OCI-LY1 (cell line): ENCODE results near the gene ST3GAL3.

Experiments
- H2AFZ ChIP-seq: fragments of 200-600 bp; sonication (generic), shearing (Covaris generic); 2 replicates; pipeline ENCODE4 v1.6.0; 2014; ENCODE audit warnings: antibody characterized with exemption, mild to moderate bottlenecking, low read length
- H3F3A ChIP-seq: fragments of 200-600 bp; sonication (generic), shearing (Covaris generic); 2 replicates; pipeline ENCODE4 v1.6.0; 2014; ENCODE audit warnings: mild to moderate bottlenecking, antibody characterized with exemption, low read length, moderate library complexity; ENCODE audit not compliant: insufficient read depth
- H3K27ac ChIP-seq: fragments of 200-600 bp; sonication (generic); 2 replicates; pipeline ENCODE4 v1.5.1; 2014; ENCODE audit warnings: low read length, mixed run types, mild to moderate bottlenecking, low read depth; ENCODE audit not compliant: poor library complexity, severe bottlenecking
- H3K27me3 ChIP-seq: fragments of 200-600 bp; sonication (generic); 2 replicates; pipeline ENCODE4 v1.6.0; 2014; ENCODE audit warnings: antibody characterized with exemption, mild to moderate bottlenecking, low read length, moderate library complexity; ENCODE audit not compliant: insufficient read depth
- H3K36me3 ChIP-seq: fragments of 200-600 bp; sonication (generic); 2 replicates; pipeline ENCODE4 v1.6.1; 2014; ENCODE audit warnings: mild to moderate bottlenecking, antibody characterized with exemption, low read length, moderate library complexity, mixed read lengths; ENCODE audit not compliant: insufficient read depth
- H3K4me1 ChIP-seq: fragments of 200-600 bp; sonication (generic); 2 replicates; pipeline ENCODE4 v1.5.1; 2014; ENCODE audit warnings: mild to moderate bottlenecking, low read length, moderate library complexity; ENCODE audit not compliant: insufficient read depth, severe bottlenecking
- H3K4me2 ChIP-seq: fragments of 200-600 bp; sonication (generic), shearing (Covaris generic); 2 replicates; pipeline ENCODE4 v1.6.1; 2014; ENCODE audit warnings: low read length
- H3K4me3 ChIP-seq: fragments of 200-600 bp; sonication (generic); 2 replicates; pipeline ENCODE4 v1.5.1; 2014; ENCODE audit warnings: low read length, low read depth, mild to moderate bottlenecking, mixed read lengths; ENCODE audit not compliant: poor library complexity, severe bottlenecking
- H3K79me2 ChIP-seq: fragments of 200-600 bp; shearing (Covaris generic); 2 replicates; pipeline ENCODE4 v1.6.1; 2016; ENCODE audit warnings: mixed run types, low read length, mixed read lengths; ENCODE audit not compliant: insufficient read depth
- H3K9ac ChIP-seq: fragments of 200-600 bp; sonication (generic), shearing (Covaris generic); 2 replicates; pipeline ENCODE4 v1.6.1; 2014; ENCODE audit warnings: mild to moderate bottlenecking, low read length, mixed read lengths
- H3K9me2 ChIP-seq: fragments of 200-600 bp; sonication (generic), shearing (Covaris generic); 2 replicates; pipeline ENCODE4 v1.6.1; 2014; ENCODE audit warnings: low read depth, mild to moderate bottlenecking, low read length, mixed read lengths
- H3K9me3 ChIP-seq: fragments of 200-600 bp; shearing (Covaris generic); 2 replicates; pipeline ENCODE4 v1.6.1; 2014; ENCODE audit warnings: low read length, mixed read lengths
- H4K20me1 ChIP-seq: fragments of 200-600 bp; sonication (generic), shearing (Covaris generic); 2 replicates; pipeline ENCODE4 v1.6.0; 2016; ENCODE audit warnings: mild to moderate bottlenecking, low read length; ENCODE audit not compliant: insufficient read depth
- EZH2 ChIP-seq: fragments of 200-600 bp; sonication (generic), shearing (Covaris generic); IDR thresholded peaks from 2 replicates; pipeline ENCODE4 v1.8.0; 2017; ENCODE audit warnings: borderline replicate concordance, mixed run types, mild to moderate bottlenecking, antibody characterized with exemption, low read length, moderate library complexity, mixed read lengths
- TF ChIP-seq, protein P1 (sequence below): fragments of 200-600 bp; sonication (generic), shearing (Covaris generic); IDR thresholded peaks from 2 replicates; pipeline ENCODE4 v1.5.1; 2017; ENCODE audit warnings: mild to moderate bottlenecking, antibody characterized with exemption, low read length, moderate library complexity, mixed read lengths

The ST3GAL3 gene

DNA sequence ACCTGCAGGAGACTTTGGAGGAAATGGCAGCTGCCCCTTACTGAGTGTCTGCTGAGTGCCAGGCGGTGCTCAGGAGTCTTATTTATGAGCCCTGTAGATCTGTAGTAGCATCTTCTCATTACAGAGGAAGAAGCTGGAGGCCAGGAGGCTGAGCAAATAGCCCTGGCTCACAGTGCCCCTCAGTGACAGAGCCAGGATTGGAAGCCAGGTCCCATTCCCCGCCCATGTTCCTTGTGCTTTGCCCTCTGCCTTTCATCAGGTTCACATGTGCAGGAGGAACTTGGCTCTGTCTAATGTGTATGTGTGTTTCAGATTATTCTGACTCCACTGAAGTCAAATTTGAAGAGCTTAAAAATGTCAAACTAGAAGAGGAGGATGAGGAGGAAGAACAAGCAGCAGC, 36.1 kb upstream of the ST3GAL3 start:
- no peak overlapping the region for H3K4me2 ChIP-seq
- peaks cover 89% of the 10 kb centered on the region for H3K36me3 ChIP-seq
- no peaks in the 10 kb centered on the region for H3K79me2 ChIP-seq
- no peak overlapping the region for H3K9ac ChIP-seq
- TF ChIP-seq, protein P1, sequence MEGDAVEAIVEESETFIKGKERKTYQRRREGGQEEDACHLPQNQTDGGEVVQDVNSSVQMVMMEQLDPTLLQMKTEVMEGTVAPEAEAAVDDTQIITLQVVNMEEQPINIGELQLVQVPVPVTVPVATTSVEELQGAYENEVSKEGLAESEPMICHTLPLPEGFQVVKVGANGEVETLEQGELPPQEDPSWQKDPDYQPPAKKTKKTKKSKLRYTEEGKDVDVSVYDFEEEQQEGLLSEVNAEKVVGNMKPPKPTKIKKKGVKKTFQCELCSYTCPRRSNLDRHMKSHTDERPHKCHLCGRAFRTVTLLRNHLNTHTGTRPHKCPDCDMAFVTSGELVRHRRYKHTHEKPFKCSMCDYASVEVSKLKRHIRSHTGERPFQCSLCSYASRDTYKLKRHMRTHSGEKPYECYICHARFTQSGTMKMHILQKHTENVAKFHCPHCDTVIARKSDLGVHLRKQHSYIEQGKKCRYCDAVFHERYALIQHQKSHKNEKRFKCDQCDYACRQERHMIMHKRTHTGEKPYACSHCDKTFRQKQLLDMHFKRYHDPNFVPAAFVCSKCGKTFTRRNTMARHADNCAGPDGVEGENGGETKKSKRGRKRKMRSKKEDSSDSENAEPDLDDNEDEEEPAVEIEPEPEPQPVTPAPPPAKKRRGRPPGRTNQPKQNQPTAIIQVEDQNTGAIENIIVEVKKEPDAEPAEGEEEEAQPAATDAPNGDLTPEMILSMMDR, result no peak
- no peak for TF ChIP-seq EZH2
- H3K9me2 ChIP-seq, result no peaks in the 10 kb centered on the region
- no peak overlapping the region for H3K27ac ChIP-seq
- no peak overlapping the region for H2AFZ ChIP-seq
- H3K4me3 ChIP-seq, result no peak overlapping the region
- no peaks in the 10 kb centered on the region for H3K27me3 ChIP-seq
- H3K9me3 ChIP-seq, result no peaks in the 10 kb centered on the region
- no peaks in the 10 kb centered on the region for H3K4me1 ChIP-seq
- H4K20me1 ChIP-seq, result no peaks in the 10 kb centered on the region
- H3F3A ChIP-seq, result no peaks in the 10 kb centered on the region

DNA sequence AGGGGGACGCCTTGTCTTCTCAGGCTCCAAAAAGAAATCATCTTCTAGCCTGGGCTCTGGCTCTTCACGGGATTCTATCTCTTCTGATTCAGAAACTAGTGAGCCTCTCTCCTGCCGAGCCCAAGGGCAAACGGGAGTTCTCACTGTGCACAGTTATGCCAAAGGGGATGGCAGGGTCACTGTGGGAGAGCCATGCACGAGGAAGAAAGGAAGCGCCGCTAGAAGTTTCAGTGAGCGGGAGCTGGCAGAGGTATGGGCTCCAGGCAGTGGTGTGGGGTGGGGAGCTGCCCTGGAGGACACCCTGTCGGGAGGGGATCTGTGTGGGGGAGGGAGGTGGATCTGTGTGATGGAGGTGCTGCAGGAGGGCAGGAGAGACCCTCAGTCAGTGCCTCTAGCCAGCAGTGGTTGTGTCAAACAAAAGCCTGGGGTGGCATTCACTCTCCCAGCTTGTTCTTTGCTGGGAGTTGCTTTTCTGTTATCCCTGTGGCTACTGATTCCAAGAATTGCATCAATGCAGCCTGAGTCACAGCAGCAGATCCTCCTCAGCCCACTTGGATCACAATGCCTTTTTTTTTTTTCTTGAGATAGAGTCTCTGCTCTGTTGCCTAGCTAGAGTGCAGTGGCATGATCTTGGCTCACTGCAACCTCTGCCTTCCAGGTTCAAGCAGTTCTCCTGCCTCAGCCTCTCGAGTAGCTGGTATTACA, 35.6 kb upstream of the ST3GAL3 start:
- H3K4me1 ChIP-seq, result no peaks in the 10 kb centered on the region
- no peaks in the 10 kb centered on the region for H3K79me2 ChIP-seq
- H3K4me3 ChIP-seq, result no peak overlapping the region
- H3K9me2 ChIP-seq, result no peaks in the 10 kb centered on the region
- no peak overlapping the region for H2AFZ ChIP-seq
- no peak overlapping the region for H3K4me2 ChIP-seq
- H3F3A ChIP-seq, result no peaks in the 10 kb centered on the region
- TF ChIP-seq, protein P1, result no peak
- no peak for TF ChIP-seq EZH2
- H3K9me3 ChIP-seq, result no peaks in the 10 kb centered on the region
- H3K27me3 ChIP-seq, result no peaks in the 10 kb centered on the region
- peaks cover 83% of the 10 kb centered on the region for H3K36me3 ChIP-seq
- no peaks in the 10 kb centered on the region for H4K20me1 ChIP-seq
- no peak overlapping the region for H3K27ac ChIP-seq
- no peak overlapping the region for H3K9ac ChIP-seq

DNA sequence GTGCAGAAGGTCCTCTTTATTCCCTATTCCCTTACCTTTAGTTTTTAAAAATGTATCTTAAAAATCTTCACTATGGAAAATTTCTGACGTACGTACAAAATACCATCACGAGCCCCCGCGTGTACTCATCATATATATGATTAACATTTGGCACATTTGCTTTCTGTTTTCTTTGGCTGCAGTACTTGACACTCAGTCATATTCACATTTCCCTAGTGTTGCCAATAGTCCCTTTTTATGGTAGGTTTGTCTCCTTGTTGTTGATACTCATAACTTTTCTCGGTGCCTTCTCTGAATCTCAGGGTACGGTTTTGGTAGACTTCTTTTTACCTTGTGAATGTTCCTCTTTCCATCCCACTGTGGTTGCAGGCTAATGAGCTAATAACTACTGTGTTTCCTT, 34.1 kb upstream of the ST3GAL3 start:
- Histone ChIP-seq H3K79me2 (no peaks in the 10 kb centered on the region), H3K27me3 (no peaks in the 10 kb centered on the region), H3K9ac (no peak overlapping the region), H4K20me1 (no peaks in the 10 kb centered on the region), H3K4me3 (no peak overlapping the region), H3K9me2 (no peaks in the 10 kb centered on the region), H2AFZ (no peak overlapping the region), H3K9me3 (no peaks in the 10 kb centered on the region), H3K36me3 (peaks cover 79% of the 10 kb centered on the region), H3K4me1 (no peaks in the 10 kb centered on the region), H3K27ac (no peak overlapping the region), H3K4me2 (no peak overlapping the region), H3F3A (no peaks in the 10 kb centered on the region)
- TF ChIP-seq EZH2, result no peak
- TF ChIP-seq, protein P1, result no peak
